OCI-LY3 (cell line): ENCODE data around the gene ENDOD1.

Source experiments
- H2AFZ ChIP-seq: fragments of 200-600, 300-600 bp; shearing (Covaris generic); 2 replicates; pipeline ENCODE4 v1.6.0; 2014; ENCODE audit warnings: antibody characterized with exemption, low read depth, low read length
- H3K27ac ChIP-seq: fragments of 200-600, 300-600 bp; sonication (generic); 2 replicates; pipeline ENCODE4 v1.5.1; 2014; ENCODE audit warnings: mild to moderate bottlenecking, low read length, moderate library complexity, mixed read lengths
- H3K27me3 ChIP-seq: fragments of 200-600, 300-600 bp; sonication (generic); 2 replicates; pipeline ENCODE4 v1.6.1; 2014; ENCODE audit warnings: low read depth, low read length, mixed read lengths
- H3K36me3 ChIP-seq: fragments of 200-600, 300-600 bp; sonication (generic); replicated peaks from 2 replicates; pipeline ENCODE3; 2014; ENCODE audit warnings: low read depth, low read length, mixed read lengths
- H3K4me1 ChIP-seq: fragments of 300-600, 200-600 bp; sonication (generic); 2 replicates; pipeline ENCODE4 v1.6.1; 2014; ENCODE audit warnings: low read length, mixed read lengths
- H3K4me2 ChIP-seq: fragments of 200-600, 300-600 bp; sonication (generic); 2 replicates; pipeline ENCODE4 v1.6.1; 2014; ENCODE audit warnings: low read length, mixed read lengths
- H3K4me3 ChIP-seq: fragments of 300-600, 200-600 bp; sonication (generic); 2 replicates; pipeline ENCODE4 v1.5.1; 2014; ENCODE audit warnings: antibody characterized with exemption, mild to moderate bottlenecking, low read length, moderate library complexity
- H3K79me2 ChIP-seq: fragments of 300-600, 200-600 bp; shearing (Covaris generic); 2 replicates; pipeline ENCODE4 v1.6.1; 2014; ENCODE audit warnings: mild to moderate bottlenecking, low read length, mixed read lengths
- H3K9ac ChIP-seq: fragments of 300-600, 200-600 bp; shearing (Covaris generic); 2 replicates; pipeline ENCODE4 v1.6.0; 2014; ENCODE audit warnings: mild to moderate bottlenecking, low read length, moderate library complexity
- H3K9me3 ChIP-seq: fragments of 200-600, 300-600 bp; shearing (Covaris generic); 2 replicates; pipeline ENCODE4 v1.6.1; 2014; ENCODE audit warnings: low read length, mixed read lengths; ENCODE audit not compliant: insufficient read depth
- H4K20me1 ChIP-seq: fragments of 200-600, 300-600 bp; sonication (generic); 2 replicates; pipeline ENCODE4 v1.6.1; 2016; ENCODE audit warnings: low read length, mixed read lengths; ENCODE audit not compliant: insufficient read depth
- CTCF ChIP-seq: fragments of 200-600, 300-600 bp; sonication (generic); IDR thresholded peaks from 2 replicates; pipeline ENCODE4 v1.5.1; 2014; ENCODE audit warnings: antibody characterized with exemption, low read length, low read depth
- EZH2phosphoT487 ChIP-seq: fragments of 200-600 bp; shearing (Covaris generic); IDR thresholded peaks from 2 replicates; pipeline ENCODE4 v1.6.1; 2018; ENCODE audit warnings: antibody characterized with exemption, mixed run types, low read depth

ENDOD1 gene

GRCh38 chr11:95138448-95138847 is 48.8 kb downstream of the ENDOD1 start:
- H3K9ac ChIP-seq = no peak overlapping the region
- no peaks in the 10 kb centered on the region for H3K9me3 ChIP-seq
- H2AFZ ChIP-seq = no peak overlapping the region
- H3K4me1 ChIP-seq = 0 out of 2 replicates have a peak, but pooled peaks cover 3% of the 10 kb centered on the region
- peaks cover 10% of the 10 kb centered on the region; the same call in 1 of the 2 replicates for H3K27me3 ChIP-seq
- H3K36me3 ChIP-seq = no peaks in the 10 kb centered on the region
- H3K27ac ChIP-seq = no peak overlapping the region
- TF ChIP-seq CTCF (peak; percentile 67), EZH2phosphoT487 (no peak)
- no peak overlapping the region for H3K4me2 ChIP-seq
- no peaks in the 10 kb centered on the region for H3K79me2 ChIP-seq
- H4K20me1 ChIP-seq = no peaks in the 10 kb centered on the region
- no peak overlapping the region for H3K4me3 ChIP-seq

GRCh38 chr11:95140397-95141033 is 50.9 kb downstream of the ENDOD1 start:
- Histone ChIP-seq H2AFZ (no peak overlapping the region), H4K20me1 (no peaks in the 10 kb centered on the region), H3K36me3 (no peaks in the 10 kb centered on the region), H3K9ac (no peak overlapping the region), H3K27me3 (peaks cover 13% of the 10 kb centered on the region), H3K79me2 (no peaks in the 10 kb centered on the region), H3K27ac (no peak overlapping the region), H3K4me1 (0 out of 2 replicates have a peak, but pooled peaks cover 3% of the 10 kb centered on the region), H3K4me3 (no peak overlapping the region), H3K4me2 (no peak overlapping the region), H3K9me3 (no peaks in the 10 kb centered on the region)
- TF ChIP-seq CTCF (no peak), EZH2phosphoT487 (no peak)

- 0 out of 2 replicates have a peak, but pooled peaks cover 3% of the 10 kb centered on the region for H3K4me1 ChIP-seq
- H3K4me2 ChIP-seq = no peak overlapping the region
- no peak overlapping the region for H3K9ac ChIP-seq
- no peaks in the 10 kb centered on the region for H4K20me1 ChIP-seq
- no peaks in the 10 kb centered on the region for H3K79me2 ChIP-seq
- no peaks in the 10 kb centered on the region for H3K36me3 ChIP-seq
- peaks cover 13% of the 10 kb centered on the region for H3K27me3 ChIP-seq
- no peak overlapping the region for H3K27ac ChIP-seq
- H3K9me3 ChIP-seq = no peaks in the 10 kb centered on the region
- H2AFZ ChIP-seq = no peak overlapping the region
- TF ChIP-seq EZH2phosphoT487 (no peak), CTCF (no peak)
- H3K4me3 ChIP-seq = no peak overlapping the region
These were observed 52.8 kb downstream of the ENDOD1 start for GRCh38 chr11:95142431-95142830.

- H3K4me1 ChIP-seq = 0 out of 2 replicates have a peak, but pooled peaks cover 3% of the 10 kb centered on the region
- no peak overlapping the region for H3K27ac ChIP-seq
- H3K36me3 ChIP-seq = no peaks in the 10 kb centered on the region
- H3K4me2 ChIP-seq = no peak overlapping the region
- H3K27me3 ChIP-seq = peaks cover 13% of the 10 kb centered on the region
- H3K79me2 ChIP-seq = no peaks in the 10 kb centered on the region
- no peak overlapping the region for H2AFZ ChIP-seq
- no peak overlapping the region for H3K9ac ChIP-seq
- no peak overlapping the region for H3K4me3 ChIP-seq
- TF ChIP-seq EZH2phosphoT487 (no peak), CTCF (no peak)
- no peaks in the 10 kb centered on the region for H3K9me3 ChIP-seq
- H4K20me1 ChIP-seq = no peaks in the 10 kb centered on the region
These were observed 53.5 kb downstream of the ENDOD1 start for GRCh38 chr11:95143106-95143681.
